Measurements from ENCODE around the gene GRID2.

The GRID2 gene

DNA sequence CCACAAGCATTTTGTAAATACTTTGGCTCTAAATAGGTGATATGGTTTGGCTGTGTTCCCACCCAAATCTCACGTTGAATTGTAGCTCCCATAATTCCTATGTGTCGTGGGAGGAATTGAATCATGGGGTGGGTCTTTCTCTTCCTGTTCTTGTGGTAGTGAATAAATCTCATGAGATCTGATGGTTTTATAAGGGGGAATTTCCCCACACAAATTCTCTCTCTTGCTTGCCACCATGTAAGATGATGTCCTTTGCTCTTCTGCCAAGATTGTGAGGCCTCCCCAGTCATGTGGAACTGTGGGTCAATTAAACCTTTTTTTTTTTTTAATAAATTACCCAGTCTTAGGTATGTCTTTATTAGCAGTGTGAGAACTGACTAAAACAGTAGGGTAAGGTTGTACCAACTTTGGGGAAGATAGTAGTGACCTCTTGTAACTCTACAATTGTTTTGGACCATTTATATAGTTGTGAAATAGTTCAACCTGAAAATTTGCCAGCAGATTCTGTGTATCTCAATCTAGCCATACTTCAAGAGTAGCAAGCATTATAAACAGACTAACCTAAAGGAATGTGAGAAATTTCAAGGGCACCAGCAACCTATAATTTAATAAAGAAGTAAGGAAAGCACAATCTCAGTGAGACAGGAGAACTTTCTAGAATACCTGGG is 727.8 kb downstream of the GRID2 start:
- DNase-seq = no peak
- Mint-ChIP-seq H3K27ac (no peak overlapping the region), H3K27me3 (no peaks in the 10 kb centered on the region), H3K4me3 (no peak overlapping the region), H3K9me3 (peaks cover 7 to 16% of the 10 kb centered on the region in 2 donors), H3K4me1 (no peaks in the 10 kb centered on the region)
- no peak for ATAC-seq

DNA sequence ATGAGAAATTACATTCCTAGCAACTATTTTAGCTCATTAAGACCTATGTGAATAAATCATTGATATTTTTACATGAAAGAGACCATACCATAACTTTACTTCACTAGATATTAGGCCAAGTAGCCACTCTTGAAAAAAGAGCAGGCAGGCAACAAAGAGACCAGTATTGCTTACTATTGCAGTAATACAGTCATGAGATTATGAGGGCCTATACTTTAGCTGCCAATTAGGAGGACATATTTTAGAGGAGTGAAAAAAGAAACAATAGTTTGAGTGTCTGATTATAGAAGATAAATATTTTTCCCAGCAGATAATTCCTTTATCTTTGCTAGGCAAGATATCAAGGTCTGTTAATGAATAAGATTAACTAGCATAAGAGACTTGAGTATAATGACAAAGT is 739.0 kb downstream of the GRID2 start:
- peaks cover 0 to 4% of the 10 kb centered on the region in 2 donors for H3K9me3 Mint-ChIP-seq
- H3K4me1 Mint-ChIP-seq = no peaks in the 10 kb centered on the region

DNA sequence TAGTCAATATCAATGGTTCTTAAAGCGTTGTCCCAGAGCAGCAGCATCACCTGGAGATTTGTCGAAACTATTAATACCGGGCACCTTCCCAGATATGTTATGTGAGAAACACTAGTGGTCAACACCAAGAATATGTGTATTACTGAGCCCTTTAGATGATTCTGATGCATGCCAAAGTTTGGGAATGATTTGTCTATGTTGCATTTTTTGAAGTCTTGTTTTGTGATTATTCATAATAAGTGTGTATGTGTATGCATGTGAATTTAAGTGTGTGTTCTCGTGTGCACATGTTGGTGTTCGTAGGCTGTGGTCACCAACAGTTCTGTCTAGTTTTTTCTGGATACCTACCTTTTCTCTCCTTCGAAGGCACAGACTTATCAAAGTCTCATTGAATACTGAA is 749.4 kb downstream of the GRID2 start:
- Mint-ChIP-seq H3K27me3 (no peaks in the 10 kb centered on the region), H3K4me1 (no peaks in the 10 kb centered on the region), H3K27ac (no peak overlapping the region), H3K9me3 (no peaks in the 10 kb centered on the region), H3K4me3 (no peak overlapping the region)
- DNase-seq (no peak), ATAC-seq (no peak)

More for the DNA sequence above, 739.0 kb downstream of the GRID2 start:
- Mint-ChIP-seq H3K4me3 (no peak overlapping the region), H3K27me3 (no peaks in the 10 kb centered on the region), H3K27ac (no peak overlapping the region)
- ATAC-seq (no peak), DNase-seq (no peak)

DNA sequence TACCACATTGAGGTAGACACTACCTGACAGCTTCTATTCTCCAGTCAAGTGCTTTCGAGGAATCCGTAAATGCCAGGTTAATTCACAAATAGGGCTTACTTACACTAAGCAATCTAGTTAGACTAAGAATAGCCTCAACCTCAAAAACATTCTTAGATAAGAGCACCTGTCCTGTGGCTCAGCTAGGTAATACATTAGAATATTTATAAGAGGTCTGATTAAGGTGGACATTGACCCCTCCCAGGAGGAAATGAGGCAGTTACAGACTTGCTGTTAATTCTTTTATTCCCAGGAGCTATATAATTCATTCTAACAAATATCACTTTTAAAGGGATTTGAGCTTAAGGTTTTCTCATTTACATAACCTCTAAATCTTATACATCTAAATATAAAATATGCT is 758.1 kb downstream of the GRID2 start:
- H3K4me1 Mint-ChIP-seq = no peaks in the 10 kb centered on the region
- no peaks in the 10 kb centered on the region for H3K27me3 Mint-ChIP-seq
- no peak overlapping the region for H3K4me3 Mint-ChIP-seq
- no peak overlapping the region for H3K27ac Mint-ChIP-seq
- H3K9me3 Mint-ChIP-seq = no peaks in the 10 kb centered on the region
- ATAC-seq (no peak), DNase-seq (no peak)

DNA sequence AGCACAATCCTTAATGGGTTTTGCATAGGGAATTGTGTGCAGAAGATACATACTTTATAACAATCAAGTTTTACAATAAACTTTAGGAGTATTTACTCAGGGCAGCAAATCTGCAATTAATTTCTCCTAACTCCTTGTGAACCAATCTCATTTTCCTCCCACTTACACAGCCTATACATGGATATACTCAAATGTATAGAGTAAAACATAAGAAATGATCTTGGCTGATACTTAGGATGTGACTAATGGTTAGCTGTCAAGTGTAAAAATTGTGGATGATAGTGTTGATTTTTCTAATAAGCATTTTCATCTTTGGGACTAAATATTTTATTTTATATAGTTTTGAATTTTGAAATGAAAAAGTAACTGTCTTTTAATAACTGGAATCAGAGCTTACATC is 759.6 kb downstream of the GRID2 start:
- Mint-ChIP-seq H3K4me1 (no peaks in the 10 kb centered on the region), H3K4me3 (no peak overlapping the region), H3K27me3 (no peaks in the 10 kb centered on the region), H3K27ac (no peak overlapping the region), H3K9me3 (no peaks in the 10 kb centered on the region)
- no peak for DNase-seq
- no peak for ATAC-seq

DNA sequence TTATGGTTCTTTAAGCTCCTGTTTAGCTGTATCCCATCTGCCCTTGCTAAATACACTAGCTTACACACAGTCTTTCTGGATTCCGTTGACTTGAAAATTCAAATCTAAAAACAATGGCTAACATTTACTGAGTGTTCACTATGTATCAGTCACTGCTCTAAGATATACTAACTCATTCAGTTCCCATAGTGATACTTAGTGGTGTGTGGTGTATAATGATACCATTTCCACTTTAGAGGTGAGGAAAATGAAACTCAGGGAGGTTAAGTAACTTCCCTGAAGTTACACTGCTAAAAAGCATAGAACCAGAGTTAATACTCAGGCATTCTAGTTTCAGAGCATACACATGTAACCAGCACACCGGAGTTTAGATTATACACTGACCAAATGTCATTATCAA is 762.0 kb downstream of the GRID2 start:
- Mint-ChIP-seq H3K27ac (no peak overlapping the region), H3K4me1 (no peaks in the 10 kb centered on the region), H3K27me3 (no peaks in the 10 kb centered on the region), H3K9me3 (no peaks in the 10 kb centered on the region), H3K4me3 (no peak overlapping the region)
- DNase-seq (no peak), ATAC-seq (no peak)

DNA sequence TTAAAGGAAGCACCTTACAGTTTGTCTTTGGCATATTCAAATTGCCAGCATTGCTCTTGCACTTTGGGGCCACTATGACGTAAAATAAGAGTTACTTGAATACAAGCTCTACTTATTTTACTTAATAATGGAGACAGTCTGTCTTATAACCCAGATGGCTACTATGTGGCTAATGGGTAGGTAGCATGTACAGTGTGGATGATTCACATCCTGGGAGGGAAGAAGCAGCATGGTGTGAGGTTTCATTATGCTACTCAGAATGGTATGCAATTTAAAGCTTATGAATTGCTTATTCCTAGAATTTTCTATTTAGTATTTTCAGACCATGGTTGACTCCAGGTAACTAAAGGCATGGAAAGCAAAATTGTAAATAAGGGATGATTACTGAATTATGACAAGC is 763.0 kb downstream of the GRID2 start:
- ATAC-seq (no peak), DNase-seq (no peak)
- Mint-ChIP-seq H3K27ac (no peak overlapping the region), H3K27me3 (no peaks in the 10 kb centered on the region), H3K4me3 (no peak overlapping the region), H3K4me1 (no peaks in the 10 kb centered on the region), H3K9me3 (peaks cover 0 to 5% of the 10 kb centered on the region in 2 donors)

DNA sequence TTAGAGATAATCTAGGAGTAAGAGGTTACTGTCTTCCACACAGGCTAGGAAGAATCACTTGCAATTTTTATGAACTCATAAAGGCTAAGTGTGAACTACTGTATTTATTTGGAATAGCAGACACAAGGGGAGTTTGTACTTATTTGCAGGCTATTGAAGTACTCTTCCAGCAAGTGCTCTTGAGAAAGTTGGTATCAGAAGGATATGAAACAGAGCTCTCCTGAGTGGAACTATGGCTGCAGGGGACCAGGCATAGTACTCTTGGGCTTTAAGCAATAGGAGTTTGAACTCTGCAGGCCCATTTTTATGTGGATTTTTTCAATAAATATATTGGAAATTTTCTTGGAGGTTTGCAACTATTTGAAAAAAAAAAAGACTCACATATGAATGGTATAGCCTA is 768.5 kb downstream of the GRID2 start:
- no peak for ATAC-seq
- Mint-ChIP-seq H3K9me3 (peaks cover 0 to 5% of the 10 kb centered on the region in 2 donors), H3K27ac (no peak overlapping the region), H3K4me3 (no peak overlapping the region), H3K4me1 (no peaks in the 10 kb centered on the region), H3K27me3 (no peaks in the 10 kb centered on the region)
- DNase-seq = no peak

DNA sequence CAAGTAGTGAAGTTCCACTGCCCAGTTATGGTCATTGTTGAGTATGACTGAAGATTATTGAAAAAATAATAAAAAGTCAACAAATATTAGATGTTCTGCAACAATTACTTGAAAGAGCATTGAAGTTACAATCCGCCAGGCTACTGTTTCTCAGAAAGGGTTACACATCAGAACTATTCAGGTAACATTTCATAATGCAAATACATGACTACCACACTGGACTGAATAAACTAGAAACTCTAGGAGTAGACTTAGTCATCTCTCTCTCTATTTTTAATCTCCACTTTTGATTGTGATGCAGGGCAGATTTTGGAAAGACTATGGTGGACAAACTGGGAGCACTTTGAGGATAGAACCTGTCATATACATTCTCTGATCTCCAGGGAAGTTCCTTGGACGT is 776.5 kb downstream of the GRID2 start:
- no peak overlapping the region for H3K4me3 Mint-ChIP-seq
- ATAC-seq (no peak), DNase-seq (no peak)
- no peaks in the 10 kb centered on the region for H3K4me1 Mint-ChIP-seq
- H3K27me3 Mint-ChIP-seq = no peaks in the 10 kb centered on the region
- H3K9me3 Mint-ChIP-seq = peaks cover 4 to 14% of the 10 kb centered on the region in 2 donors
- H3K27ac Mint-ChIP-seq = no peak overlapping the region

DNA sequence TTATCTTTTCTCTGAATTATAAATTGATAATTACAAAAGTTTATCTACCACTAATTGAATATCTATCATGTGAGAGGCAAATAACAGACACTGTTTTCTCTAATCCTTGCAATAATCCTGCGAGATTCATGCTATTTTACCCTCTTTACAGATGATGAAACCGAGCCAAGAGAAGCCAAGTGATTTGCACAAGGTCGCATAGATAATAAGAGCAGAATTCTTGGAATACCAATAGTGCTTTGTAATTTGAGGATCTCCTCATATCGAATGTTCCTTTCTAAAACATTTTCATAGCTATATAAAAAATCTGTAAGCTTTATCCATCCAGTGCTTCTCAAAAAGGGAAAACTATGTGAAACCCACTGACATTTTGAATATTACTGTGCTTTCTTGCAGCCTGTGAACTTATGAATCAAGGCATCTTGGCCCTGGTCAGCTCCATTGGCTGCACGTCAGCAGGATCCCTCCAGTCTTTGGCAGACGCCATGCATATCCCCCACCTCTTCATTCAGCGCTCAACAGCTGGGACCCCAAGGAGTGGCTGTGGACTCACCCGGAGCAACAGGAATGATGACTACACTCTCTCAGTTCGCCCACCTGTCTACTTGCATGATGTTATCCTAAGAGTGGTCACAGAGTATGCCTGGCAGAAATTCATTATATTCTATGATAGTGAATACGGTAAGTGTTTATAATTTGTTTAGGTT is 781.0 kb downstream of the GRID2 start:
- ATAC-seq (no peak), DNase-seq (no peak)
- Mint-ChIP-seq H3K27me3 (no peaks in the 10 kb centered on the region), H3K9me3 (peaks cover 0 to 7% of the 10 kb centered on the region in 2 donors), H3K4me1 (no peaks in the 10 kb centered on the region), H3K27ac (no peak overlapping the region), H3K4me3 (no peak overlapping the region)

DNA sequence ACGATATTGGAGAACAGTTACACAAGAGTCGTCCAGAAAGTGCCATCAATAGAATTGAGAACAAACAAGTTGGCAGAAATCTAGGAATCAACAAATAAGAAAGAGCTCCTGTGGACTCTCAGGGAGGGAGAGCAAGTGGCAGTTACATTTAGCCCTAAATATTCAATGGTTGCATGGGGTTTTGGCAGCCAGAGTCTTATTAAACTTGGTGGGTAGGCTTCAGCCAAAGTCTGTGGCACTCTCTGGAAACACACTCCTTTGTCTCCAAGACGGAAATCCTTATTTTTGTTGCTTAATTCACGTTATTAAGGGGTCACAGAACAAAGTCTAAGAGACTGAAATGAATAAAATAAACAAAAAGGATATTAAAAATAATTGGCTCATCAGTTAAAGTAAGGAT is 782.6 kb downstream of the GRID2 start:
- H3K27ac Mint-ChIP-seq = no peak overlapping the region
- no peak overlapping the region for H3K4me3 Mint-ChIP-seq
- H3K27me3 Mint-ChIP-seq = no peaks in the 10 kb centered on the region
- H3K4me1 Mint-ChIP-seq = no peaks in the 10 kb centered on the region
- DNase-seq (no peak), ATAC-seq (no peak)
- peaks cover 0 to 7% of the 10 kb centered on the region in 2 donors for H3K9me3 Mint-ChIP-seq

DNA sequence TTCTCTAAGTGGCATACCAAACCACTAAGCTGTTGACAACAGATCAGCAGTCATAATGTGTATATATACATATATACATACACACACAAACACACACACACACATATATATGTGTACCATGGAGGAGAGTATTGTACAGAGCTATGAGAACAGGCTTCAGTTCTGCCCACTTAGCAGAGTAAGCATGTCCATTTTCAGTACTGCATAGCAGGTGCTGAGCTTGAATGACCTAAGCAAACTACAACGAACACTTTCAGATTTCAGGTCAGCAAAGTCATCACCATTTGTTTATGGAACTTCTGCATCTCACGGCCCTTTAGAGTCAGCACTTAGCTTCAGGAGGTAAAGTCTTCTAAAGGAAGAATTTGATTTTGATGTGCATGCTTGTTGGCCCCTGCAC is 789.0 kb downstream of the GRID2 start:
- H3K27ac Mint-ChIP-seq = no peak overlapping the region
- DNase-seq = no peak
- ATAC-seq = no peak
- H3K27me3 Mint-ChIP-seq = no peaks in the 10 kb centered on the region
- H3K9me3 Mint-ChIP-seq = peaks cover 0 to 3% of the 10 kb centered on the region in 2 donors
- no peaks in the 10 kb centered on the region for H3K4me1 Mint-ChIP-seq
- no peak overlapping the region for H3K4me3 Mint-ChIP-seq

DNA sequence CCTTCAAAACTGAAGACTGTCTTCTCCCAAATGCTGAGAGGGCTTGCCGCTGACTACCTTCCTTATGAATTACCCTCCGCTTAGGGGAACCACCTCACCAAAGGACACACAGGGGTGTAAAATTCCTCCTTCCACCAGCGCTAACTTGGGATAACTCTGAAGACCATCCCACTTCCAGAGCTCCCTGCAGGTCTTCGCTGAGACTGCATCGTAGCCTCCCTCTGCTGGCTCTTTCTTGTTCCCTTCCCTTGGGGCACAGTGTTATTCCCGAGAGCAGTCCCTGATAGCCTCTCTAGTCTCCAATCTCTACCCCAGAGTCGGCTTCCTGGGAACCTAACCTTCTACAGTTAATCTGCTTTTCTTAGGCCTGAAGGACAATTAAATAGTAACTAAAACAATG is 799.3 kb downstream of the GRID2 start:
- DNase-seq (no peak), ATAC-seq (no peak)
- Mint-ChIP-seq H3K27ac (no peak overlapping the region), H3K27me3 (no peaks in the 10 kb centered on the region), H3K4me3 (no peak overlapping the region), H3K9me3 (peaks cover 14 to 22% of the 10 kb centered on the region in 2 donors), H3K4me1 (no peaks in the 10 kb centered on the region)

DNA sequence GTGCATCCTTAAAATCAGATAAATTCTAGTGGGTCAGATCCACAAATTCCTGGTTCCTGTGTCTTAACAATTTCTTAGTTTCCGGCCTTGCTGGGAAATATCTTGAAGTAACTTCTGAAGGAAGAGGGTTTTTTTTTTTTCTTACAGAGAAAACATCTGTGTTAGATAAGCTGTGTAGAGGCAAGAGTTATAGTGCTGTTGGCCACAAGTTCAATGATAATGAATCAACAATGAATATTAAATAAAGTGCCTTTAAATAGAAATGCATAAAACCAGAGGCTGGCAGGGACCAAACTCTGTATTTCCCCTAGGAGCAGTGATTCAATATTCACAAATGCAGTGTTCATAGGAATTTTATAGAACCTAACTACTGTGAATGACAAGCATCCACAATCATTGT is 812.9 kb downstream of the GRID2 start:
- H3K27me3 Mint-ChIP-seq = no peaks in the 10 kb centered on the region
- H3K9me3 Mint-ChIP-seq = peaks cover 6 to 16% of the 10 kb centered on the region in 2 donors
- ATAC-seq (no peak), DNase-seq (no peak)
- H3K4me3 Mint-ChIP-seq = no peak overlapping the region
- no peak overlapping the region for H3K27ac Mint-ChIP-seq
- no peaks in the 10 kb centered on the region for H3K4me1 Mint-ChIP-seq

DNA sequence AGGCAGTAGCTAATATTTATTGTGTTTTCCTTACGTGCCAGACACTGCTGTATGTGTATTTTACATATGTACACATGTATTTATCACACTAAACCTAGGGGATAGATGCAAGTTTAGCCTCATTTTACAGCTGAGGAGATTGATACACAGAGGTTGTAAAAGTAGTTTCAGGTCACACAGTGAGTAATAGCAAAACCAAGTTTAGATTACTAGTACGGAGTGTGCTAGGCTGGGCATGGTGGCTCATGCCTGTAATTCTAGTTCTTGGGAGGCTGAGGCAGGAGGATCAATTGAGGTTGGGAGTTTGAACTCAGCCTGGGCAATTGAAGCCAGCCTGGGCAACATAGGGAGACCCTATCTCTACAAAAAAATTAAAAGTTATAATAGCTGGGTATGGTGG is 823.7 kb downstream of the GRID2 start:
- no peak for DNase-seq
- Mint-ChIP-seq H3K9me3 (peaks cover 0 to 15% of the 10 kb centered on the region in 2 donors), H3K27ac (no peak overlapping the region), H3K4me1 (no peaks in the 10 kb centered on the region), H3K4me3 (no peak overlapping the region), H3K27me3 (no peaks in the 10 kb centered on the region)
- no peak for ATAC-seq

DNA sequence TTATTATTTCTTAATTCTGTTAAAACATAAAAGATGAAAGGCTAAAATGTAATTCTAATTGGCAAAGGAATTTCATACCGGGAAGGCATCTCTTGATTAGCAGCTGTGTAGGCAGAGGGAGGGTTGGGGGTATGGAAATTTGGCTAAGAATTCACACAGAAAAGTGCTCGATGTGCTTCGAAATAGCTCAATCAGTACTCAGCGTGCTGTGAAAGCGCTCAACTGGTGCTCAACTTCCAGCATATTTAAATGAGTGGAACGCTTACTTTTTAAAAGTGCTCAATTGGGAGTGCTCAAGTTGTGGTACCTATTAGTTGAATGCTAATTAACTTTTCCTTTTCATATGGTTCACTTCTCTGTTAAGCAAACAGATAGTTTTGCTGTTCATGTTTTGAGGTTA is 828.9 kb downstream of the GRID2 start:
- H3K27ac Mint-ChIP-seq = no peak overlapping the region
- H3K4me3 Mint-ChIP-seq = no peak overlapping the region
- DNase-seq (no peak), ATAC-seq (no peak)
- no peaks in the 10 kb centered on the region for H3K4me1 Mint-ChIP-seq
- no peaks in the 10 kb centered on the region for H3K27me3 Mint-ChIP-seq
- peaks cover 0 to 15% of the 10 kb centered on the region in 2 donors for H3K9me3 Mint-ChIP-seq

DNA sequence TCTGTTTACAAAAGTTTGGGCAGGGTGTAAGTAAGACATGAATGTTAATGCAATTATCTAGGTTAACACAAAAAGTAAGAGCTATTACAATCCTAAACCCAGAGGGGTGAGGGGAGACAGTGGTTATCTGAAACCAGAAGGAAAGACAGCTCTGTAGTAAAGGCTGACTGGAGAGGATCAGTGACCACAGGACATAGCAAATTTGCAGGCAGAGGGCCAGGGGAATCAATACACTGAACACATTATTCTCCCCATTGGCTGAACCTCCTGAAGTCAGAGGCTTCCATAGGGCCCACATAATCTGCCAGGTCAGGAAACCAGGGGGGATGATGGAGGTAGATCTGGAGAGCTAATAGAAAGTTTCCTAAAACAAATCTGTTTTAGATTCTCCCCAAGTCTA is 835.4 kb downstream of the GRID2 start:
- peaks cover 0 to 5% of the 10 kb centered on the region in 2 donors for H3K9me3 Mint-ChIP-seq
- H3K27me3 Mint-ChIP-seq = no peaks in the 10 kb centered on the region
- ATAC-seq = no peak
- no peaks in the 10 kb centered on the region for H3K4me1 Mint-ChIP-seq
- peak overlapping the region in 1 of 2 donors; percentile 7 for H3K27ac Mint-ChIP-seq
- no peak for DNase-seq
- H3K4me3 Mint-ChIP-seq = no peak overlapping the region
